C4-2B (cell line): ENCODE results near the gene DAPL1.

ENCODE experiments used
- ZFX ChIP-seq: fragments of 450-650 bp; IDR thresholded peaks from 2 replicates; pipeline ENCODE4 v1.6.1; 2017
- TF ChIP-seq, protein P1 (sequence below): fragments of 450-650 bp; conservative IDR thresholded peaks from 2 replicates; pipeline ENCODE4 v1.5.1; 2017; ENCODE audit warnings: mild to moderate bottlenecking

DNA sequence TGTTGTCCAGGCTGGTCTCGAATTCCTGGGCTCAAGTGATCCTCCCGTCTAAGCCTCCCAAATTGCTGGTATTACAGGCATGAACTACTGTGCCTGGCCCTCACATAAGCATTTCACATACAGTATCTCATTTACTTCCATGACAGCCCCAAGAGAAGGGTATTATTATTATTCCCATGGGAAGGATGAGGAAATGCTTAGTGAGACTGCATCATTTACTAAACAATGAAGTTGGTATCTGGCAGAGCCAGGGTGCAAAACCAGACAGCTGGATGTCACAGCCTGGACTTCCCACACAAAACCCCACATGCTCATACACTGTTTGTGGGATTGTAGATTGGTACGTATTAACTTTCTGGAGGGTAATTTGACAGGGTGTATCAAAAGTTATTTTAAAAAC lies 29.9 kb downstream of the DAPL1 start:
- TF ChIP-seq, protein P1, sequence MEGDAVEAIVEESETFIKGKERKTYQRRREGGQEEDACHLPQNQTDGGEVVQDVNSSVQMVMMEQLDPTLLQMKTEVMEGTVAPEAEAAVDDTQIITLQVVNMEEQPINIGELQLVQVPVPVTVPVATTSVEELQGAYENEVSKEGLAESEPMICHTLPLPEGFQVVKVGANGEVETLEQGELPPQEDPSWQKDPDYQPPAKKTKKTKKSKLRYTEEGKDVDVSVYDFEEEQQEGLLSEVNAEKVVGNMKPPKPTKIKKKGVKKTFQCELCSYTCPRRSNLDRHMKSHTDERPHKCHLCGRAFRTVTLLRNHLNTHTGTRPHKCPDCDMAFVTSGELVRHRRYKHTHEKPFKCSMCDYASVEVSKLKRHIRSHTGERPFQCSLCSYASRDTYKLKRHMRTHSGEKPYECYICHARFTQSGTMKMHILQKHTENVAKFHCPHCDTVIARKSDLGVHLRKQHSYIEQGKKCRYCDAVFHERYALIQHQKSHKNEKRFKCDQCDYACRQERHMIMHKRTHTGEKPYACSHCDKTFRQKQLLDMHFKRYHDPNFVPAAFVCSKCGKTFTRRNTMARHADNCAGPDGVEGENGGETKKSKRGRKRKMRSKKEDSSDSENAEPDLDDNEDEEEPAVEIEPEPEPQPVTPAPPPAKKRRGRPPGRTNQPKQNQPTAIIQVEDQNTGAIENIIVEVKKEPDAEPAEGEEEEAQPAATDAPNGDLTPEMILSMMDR: no peak
- TF ChIP-seq ZFX: no peak
